HG03439 (cell line): ENCODE data around the gene PITPNC1.
"Not testable (repeated sequence)": the region's sequence is repeated elsewhere in the genome, so short reads cannot be mapped to it uniquely, and the experiment has no call there.

Source experiments
- ATAC-seq: cut with Tn5 transposase; IDR thresholded peaks from one replicate; pipeline ENCODE4 v1.9.1; 2021; ENCODE audit warnings: mild to moderate bottlenecking, moderate library complexity; ENCODE audit not compliant: unreplicated experiment

The PITPNC1 gene

DNA sequence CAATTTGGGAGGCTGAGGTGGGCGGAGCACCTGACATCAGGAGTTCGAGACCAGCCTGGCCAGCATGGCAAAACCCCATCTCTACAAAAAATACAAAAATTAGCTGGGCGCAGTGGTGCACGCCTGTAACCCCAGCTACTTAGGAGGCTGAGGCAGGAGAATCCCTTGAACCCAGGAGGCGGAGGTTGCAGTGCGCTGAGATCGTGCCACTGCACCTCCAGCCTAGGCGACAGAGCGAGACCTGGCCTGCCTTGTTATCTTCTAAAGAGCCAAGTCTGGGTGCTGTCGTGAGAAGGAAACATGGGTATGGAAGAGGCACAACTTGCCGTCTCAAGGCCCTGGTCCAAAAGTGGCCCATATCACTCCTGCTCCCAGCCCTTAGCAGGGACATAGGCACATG is 103.9 kb downstream of the PITPNC1 start:
- not testable (repeated sequence) for ATAC-seq

DNA sequence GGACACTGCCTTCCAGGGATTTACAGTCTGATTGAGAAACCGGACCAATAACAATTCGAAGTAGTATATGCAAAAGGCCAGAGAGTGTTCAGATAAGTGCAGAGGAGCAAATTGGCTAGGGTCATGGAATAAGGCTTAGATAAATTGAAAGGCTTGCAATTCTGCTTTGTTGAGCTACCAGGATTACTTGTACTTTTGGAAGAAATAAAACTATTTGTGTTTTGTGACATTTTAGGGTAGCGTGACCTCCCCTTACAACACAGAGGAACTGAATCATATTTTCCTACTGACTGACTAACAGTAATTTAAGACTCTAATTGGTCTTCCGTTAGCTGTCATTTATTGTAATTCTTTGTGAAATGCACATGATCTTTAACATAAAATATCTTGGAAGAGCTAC is 104.7 kb downstream of the PITPNC1 start:
- ATAC-seq: no peak

DNA sequence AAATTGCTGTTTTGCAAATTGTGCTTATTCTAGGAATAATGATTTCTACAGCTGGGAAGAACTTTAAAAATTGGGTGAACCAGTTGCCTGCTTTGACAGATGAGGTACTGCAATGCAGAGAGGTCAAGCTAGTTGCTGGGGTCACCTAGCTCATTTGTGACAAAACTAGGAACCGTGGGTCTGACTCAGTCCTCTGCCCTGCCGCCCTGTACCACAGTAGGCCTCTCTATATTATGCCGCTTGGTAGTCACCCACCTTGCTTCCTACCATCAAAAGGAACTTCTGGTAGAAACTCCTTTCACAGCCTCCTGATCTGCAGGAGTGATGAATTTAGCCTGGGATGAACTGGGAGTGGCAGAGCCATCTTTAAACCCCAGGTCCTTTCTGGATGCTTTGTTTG is 105.7 kb downstream of the PITPNC1 start:
- ATAC-seq: no peak

DNA sequence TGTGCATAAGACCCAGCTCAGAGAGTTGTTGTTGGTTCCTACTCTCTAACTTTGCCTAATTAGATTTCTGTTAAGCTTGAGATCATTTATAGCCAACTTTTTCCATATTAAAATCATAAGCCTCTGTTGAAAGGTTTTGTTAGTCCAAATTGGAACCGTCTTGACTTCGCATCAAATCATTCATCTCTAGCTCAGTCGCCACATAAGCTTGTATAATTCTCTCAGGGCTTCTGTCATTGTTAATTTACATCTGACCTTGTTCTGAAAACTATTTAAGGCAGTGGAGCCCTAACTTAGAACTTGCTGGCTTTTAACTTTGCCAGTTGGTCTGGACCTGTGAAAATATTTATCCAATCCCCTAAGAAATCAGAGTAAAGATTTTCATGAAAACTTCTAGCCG is 107.2 kb downstream of the PITPNC1 start:
- no peak for ATAC-seq

DNA sequence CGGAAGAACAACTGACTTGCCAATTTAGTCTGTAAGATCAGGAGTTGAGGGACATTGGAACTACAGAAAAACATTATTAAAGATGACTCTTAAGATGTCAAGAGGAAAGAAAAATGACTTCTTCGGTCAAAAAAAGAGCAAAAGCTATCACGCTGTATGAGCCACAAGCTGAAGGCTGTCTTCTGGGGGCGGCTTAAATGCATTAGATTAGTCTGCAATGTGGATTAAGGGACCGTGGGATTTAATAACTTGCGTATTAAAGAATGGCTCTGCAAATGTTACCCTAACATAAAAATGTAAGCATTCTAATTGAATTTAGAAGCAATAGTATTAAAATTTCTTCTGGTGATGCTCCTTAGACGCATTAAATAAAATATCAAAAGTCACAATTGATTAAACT is 108.6 kb downstream of the PITPNC1 start:
- ATAC-seq: no peak

DNA sequence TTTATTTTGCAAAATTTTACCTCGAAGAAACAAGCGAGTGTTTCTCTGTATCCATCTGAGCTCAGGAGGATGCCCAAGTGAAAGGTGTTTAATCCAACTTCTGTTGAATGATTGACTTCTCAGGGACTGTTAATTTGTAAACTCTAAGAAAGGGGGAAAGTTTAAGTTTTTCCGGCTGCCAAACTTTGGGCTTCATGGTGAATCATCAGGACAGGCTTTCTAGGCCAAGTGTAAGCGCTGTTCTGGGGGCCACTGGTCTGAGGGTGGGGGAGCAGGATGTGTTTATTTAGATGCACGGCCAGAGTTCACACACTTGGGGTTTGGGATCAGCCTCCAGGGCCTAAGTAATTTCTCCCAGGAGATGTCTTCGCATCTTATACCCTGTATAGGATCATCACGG is 110.4 kb downstream of the PITPNC1 start:
- no peak for ATAC-seq

DNA sequence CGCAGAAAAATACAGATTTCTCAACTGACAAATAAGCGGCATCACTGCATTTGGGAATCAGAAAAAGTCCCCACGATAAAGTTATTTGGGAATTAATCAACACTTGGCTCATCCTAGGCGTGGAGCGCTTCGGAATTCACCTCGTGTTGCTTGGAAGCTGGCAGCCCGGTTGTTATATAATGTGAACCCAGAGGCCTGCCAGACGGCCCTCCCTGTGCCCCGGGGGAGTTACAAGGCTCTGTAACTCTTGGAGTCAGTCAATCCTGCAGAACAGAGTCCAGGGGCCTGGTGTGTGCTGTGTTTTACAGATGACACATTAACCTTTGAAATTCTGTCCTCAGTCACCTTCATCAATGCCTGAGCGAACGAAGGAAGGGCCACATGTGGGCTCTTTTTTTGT is 111.1 kb downstream of the PITPNC1 start:
- no peak for ATAC-seq

DNA sequence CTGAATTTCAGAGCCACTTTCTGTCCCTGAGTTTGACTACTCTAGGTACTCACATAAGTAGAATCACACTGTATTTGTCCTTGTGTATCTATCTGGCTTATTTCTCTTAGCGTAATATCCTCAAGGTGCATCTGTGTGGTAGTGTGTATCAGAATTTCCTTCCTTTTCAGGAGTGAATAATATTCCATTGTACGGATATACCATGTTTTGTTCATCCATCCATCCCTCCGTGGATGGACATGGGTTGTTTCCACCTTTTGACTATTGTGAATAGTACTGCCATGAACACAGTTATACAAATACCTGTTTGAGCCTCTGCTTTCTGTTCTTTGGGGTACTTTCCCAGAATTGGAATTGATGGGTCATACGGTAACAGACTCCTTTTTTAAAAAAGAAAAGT is 111.7 kb downstream of the PITPNC1 start:
- ATAC-seq: no peak

DNA sequence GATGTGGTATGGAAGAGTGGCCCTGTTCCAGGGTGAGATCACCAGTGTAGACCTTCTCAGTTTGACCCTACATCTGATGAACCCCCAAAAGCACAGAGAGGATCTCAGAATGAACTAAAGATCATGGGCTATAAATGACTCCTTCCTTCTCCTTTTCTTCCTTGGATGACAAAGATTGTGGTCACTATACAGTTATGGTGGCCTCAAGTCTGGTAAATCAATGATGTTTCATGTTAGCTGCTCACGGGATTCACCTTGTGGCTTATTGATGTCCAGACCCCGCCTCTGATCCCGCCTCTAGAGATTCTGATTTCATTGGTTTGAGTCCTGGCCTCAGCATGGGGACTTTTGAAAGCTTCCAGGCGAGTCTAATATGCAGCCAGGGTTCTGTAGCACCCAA is 112.2 kb downstream of the PITPNC1 start:
- ATAC-seq: no peak

DNA sequence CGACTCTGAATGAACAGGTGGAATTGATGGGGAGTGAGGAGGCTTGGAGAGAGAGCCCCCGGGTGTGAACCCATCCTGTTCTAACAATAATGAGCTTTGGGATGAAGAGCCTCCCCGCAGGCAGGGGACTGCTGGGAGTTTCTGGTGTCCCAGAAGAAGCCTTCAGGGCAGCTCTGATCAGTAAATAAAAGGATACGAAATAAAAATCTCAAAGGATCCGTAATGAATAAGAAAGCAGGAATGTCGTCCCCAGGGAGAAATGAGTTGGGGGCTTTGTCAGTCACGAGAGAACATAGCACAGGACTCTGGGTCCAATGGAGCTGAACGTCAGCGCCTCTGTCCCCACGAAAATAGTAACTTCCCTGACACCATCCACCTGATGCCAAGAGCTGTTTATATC is 113.4 kb downstream of the PITPNC1 start:
- ATAC-seq: no peak

DNA sequence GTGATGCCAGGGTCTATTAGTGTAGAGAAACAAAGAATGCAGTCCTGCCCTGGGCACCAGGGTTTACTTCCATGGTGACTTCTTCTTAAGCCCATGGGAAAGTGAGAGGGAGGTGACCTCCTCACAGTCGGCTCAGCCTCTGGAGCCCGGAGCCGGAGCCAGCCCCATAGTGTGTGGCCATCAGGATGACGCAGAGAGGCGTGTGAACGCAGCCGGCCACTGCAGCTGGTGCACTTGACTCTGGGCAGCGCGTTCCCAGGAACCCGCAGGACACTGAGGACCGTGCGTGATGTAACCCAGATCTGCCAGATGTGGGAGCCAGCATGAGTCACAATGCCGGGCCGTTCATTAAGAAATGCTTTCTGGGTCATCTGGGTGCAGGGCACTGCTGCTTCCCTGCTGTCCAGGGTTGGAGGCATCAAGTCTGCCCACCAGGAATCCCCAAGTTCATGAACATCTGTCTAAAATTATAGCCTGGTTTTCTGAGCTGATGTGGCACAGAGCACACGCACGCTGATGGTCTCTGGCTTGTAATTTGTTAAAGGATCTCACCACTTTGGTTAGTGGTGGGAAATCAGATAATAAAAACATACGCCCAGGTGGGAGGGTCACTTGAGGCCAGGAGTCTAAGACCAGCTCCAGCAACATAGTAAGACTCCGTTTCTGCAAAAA is 114.1 kb downstream of the PITPNC1 start:
- no peak for ATAC-seq

DNA sequence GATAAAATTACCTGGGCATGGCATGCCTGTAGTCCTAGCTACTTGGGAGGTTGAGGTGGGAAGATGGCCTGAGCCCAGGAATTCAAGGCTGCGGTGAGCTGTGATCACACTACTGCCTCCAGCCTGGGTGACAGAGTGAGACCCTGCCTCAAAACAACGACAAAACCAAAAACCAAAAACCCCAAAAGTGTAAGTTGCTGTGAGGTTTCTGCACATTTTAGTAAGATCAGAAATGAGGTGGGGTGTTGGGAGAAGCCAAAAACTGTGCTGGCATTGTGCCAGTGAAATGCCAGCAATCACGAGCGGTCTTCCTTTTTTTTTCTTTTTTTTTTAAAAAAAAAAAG is 114.6 kb downstream of the PITPNC1 start:
- ATAC-seq: no peak

DNA sequence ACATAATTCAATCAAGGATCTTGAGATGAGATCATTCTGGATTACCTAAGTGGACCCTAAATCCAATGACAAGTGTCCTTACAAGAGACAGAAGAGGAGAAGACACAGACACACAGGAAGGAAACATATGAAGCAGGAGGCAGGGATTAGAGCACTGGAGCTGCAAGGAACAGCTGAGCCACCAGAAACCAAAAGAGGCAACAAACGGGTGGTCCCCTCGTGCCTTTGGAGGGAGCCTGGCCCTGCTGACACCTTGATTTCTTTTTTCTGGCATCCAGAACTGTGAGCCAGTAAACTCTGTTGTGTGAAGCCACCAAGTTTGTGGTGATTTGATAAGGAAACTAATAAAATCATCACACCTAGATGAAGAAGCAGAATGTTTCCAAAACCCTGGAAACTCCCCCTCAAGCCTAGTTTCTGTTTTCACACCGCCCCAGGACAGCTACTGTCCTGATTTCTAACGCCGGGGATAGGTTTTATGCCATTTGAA is 115.2 kb downstream of the PITPNC1 start:
- no peak for ATAC-seq

DNA sequence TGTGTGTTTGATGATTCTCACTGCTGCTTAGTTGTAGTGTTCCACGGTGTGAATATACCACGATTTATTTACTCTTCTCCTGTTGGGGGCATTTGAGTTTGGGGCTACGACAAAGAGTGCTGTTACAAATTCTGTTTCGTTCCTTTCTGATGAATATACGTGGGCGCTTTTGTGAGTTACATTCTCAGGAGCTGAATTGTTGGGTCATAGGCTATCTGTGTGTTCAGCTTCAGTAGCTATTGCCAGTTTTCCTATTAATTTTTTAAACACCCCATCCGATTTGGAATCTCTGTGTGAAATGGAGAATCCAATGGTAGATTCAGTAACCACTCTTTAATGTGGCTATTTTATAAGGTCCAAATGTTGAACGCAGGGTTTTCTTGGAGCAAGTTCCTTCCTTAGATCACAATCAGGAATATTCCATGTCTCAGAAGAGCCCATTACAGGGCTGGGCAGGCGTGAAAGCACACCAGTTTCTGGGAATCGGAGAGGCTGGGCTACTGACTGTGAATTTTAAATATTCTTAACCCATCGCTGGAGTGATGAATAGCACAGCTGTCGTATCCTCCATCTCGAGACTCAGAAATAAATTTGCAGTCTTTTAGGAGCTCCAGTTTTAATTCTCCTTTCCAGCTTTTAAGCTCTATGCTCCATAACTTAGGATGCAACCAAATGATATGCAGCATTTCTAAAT is 115.9 kb downstream of the PITPNC1 start:
- no peak for ATAC-seq

DNA sequence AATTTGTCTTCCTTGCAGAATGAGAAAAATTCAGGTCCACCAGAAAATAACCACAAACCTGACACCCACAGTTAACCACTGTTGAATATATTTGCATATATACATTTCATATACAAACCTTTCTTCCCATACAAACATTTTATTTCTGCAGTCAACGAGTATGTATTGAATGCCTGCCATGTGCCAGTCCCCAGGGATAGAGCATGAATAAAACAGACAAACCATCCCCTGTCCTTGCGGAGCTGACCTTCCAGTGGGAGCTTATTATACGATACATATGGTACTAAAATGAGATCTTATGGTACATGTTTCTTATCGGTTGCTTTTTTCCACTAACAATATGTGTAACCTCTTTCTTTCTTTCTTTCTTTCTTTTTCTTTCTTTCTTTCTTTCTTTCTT is 116.7 kb downstream of the PITPNC1 start:
- ATAC-seq: no peak

DNA sequence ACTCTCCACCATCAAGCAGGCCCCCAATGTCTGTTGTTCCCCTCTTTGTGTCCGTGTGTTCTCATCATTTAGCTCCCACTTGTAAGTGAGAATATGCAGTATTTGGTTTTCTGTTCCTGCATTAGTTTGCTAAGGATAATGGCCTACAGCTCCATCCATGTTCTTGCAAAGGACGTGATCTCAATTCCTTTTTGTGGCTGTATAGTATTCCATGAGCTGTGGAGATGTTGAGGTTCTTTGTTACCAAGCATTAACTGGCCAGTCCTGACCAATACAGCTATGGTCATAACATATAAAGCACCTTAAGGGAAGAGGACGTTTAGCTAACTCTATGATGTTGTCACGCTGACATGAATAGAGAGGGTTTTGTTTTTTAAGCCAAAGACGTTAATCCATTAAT is 118.5 kb downstream of the PITPNC1 start:
- not testable (repeated sequence) for ATAC-seq

DNA sequence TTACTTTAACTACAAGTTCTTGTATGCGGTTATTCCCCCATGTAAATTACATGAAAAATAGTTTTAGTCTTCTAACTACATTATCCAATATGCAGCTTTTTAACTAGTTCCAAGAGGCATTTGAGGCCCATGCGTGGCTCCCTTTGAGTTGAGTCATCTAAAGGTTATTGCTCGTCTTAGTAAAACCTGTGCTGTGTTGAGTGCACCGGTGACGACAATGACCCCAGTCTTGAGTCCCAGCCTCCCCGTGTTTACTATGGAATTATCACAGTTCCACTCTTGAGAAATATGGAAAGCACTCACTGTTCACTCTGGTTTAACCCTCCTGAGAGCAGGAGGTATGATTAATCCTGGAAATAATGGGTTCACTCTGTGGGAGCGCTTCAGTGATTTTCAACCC is 119.2 kb downstream of the PITPNC1 start:
- ATAC-seq: no peak

DNA sequence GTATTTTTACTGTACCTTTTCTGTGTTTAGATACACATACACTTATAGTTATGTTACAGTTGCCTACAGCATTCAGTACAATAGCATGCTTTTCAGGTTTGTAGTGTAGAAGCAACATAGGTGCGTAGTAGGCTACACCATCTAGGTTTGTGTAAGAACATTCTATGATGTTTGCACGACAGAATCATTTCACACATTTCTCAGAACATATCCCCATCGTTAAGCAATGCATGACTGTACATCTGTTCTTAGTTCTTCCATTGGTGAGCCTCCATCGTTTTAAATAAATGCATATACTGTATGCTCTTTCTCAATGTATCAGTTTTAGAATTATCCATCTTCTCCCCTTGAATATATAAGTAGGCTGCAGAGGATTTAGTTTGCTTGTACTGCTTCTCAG is 122.6 kb downstream of the PITPNC1 start:
- no peak for ATAC-seq

DNA sequence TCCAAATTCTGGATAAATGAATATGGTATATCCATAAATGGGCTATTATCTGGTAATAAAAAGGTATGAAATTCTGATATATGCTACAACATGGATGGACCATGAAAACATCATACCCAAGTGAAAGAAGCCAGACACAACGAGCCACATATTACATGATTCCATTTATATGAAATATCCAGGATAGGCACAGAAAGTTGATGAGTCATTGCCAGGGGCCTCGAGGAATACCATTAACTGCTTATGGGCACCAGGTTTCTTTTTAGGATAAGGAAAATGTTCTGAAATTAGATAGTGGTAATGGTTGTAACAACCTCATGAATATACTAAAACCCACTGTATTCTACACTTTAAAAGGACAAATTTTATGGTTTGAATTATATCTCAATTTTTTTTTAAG is 123.2 kb downstream of the PITPNC1 start:
- ATAC-seq: no peak

DNA sequence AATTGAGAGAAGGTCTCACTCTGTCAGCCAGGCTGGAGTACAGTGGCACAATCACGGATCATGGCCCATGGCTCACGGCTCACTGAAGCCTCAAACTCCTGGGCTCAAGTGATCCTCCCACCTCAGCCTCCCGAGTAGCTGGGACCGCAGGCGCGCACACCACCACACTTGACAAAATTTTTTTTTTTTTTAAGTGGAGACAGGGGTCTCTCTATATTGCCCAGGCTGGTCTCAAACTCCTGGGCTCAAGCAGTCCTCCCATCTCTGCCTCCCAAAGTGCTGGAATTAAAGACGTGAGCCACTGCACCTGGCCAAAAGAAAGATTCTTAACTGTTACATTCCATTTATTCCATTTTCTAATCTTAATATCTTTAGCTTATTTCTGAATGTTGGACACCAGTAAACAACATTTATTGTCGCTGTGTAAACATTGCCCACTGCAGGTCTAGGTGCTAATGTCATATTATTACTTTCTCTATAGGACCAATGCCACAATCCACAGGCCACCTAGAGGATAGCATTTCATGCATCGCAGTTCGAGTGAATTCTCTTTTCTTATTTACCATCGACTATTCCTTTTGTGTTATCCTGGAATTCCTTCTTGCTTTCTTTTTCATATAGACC is 123.7 kb downstream of the PITPNC1 start:
- ATAC-seq: no peak

DNA sequence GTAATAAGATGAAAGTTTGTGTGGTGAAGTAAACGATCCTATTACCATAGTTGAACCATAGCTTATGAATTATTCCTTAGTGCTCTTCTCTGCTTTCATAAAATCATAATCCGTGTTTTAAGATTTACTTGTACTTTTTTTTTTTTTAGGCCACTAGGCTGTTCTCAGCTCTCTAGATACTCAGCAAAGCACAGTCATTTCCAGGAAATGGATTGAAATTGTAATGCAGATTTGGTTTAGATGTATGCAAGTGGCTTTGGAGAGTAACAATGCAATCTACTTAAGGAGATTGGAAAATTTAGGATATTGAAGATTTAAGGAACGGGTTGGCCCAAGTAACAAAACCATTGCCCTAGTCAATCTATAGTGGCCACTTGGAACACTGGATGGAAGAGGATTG is 125.1 kb downstream of the PITPNC1 start:
- ATAC-seq: no peak

DNA sequence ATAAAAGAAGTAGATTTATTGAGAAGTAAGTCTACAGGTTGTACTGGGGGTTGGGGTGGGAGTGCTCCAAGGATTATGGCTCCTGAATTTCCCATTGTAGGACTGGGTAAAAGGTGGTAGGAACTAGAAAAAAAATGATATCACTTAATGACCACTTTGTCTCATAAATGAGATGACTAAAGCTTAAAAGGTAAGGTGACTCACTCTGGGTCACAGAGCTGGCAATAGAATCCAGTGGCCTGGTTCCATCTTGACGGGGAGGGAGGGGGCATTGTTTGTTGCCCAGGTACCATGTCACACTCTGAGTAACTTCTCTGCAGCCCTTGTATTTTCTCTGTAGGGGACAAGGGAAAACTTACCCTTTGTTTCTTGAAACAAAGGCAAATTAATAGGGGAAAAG is 126.1 kb downstream of the PITPNC1 start:
- ATAC-seq: no peak
